GM21447 (cell line): ENCODE results near the gene UBE2O.
A peak's percentile ranks its signal among the peaks of the same experiment; 100 is the strongest.

Source experiments
- ATAC-seq: cut with Tn5 transposase; IDR thresholded peaks from one replicate; pipeline ENCODE4 v1.9.1; 2021; ENCODE audit not compliant: unreplicated experiment

Gene UBE2O

DNA sequence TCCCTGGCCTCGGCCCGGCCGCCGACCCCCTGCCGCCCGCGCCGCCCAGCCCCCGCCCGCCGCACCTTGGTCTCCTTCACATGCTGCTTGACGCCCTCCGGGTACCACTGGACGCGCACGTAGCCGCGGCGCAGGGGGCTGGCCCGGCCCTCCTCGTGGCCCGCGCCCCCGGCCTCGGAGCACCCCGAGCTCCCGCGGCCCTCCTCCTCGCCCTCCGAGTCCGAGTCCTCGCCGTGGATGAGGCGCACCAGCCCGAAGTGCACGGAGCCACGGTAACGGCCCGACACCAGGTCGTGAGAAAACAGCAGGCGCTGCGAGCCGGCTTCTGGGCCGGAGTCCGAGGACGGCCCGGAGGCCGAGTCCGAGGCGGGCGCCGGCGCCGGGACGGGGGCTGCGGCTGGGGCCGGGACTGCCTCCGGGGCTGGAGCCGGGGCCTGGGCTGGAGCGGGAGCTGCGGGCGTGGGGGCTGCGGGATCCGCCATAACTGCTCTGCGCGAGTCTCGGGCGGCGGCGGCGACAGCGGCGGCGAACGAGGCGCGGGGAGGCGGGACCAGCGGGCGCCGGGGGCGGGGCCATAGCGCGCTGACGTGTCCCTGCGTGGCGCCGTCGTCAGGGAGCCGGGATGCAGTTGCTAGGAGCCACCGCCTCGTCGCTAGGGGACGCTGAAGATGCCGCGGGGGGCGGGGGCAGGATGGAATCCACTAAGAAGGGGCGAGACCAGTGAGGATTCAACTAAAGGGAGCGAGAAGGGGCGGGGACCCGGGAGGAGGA lies at the start of gene UBE2O:
Gene UBE2O (minus strand): TSS at position 493 of the 771 bp plus-strand sequence. CDS start 11 bp downstream, at position 482.
- peak; percentile 78 for ATAC-seq

DNA sequence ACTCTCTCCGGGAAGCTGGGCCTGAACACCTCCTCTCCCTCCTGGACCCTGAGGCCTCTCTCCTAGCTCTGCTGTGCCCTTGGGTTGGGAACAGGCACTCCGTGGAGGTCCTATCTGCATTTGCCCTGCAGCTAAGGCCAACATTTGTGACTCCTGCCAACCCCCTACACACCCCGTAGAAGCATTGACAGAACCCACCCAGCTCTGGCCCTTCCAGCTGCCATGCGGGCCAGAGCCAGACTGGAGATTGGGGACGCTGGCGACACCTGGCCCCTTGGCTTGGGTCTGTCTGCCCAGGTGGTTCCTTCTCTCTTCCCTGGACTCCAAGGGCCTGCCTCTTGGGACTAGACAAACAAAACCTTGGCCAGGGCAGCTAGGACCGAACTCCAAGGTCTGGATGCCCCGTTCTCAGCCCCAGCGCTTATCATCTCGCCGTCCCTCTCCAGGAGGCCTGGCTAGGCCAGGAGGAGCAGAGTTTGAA lies 48.9 kb upstream of the UBE2O start:
- ATAC-seq = no peak

DNA sequence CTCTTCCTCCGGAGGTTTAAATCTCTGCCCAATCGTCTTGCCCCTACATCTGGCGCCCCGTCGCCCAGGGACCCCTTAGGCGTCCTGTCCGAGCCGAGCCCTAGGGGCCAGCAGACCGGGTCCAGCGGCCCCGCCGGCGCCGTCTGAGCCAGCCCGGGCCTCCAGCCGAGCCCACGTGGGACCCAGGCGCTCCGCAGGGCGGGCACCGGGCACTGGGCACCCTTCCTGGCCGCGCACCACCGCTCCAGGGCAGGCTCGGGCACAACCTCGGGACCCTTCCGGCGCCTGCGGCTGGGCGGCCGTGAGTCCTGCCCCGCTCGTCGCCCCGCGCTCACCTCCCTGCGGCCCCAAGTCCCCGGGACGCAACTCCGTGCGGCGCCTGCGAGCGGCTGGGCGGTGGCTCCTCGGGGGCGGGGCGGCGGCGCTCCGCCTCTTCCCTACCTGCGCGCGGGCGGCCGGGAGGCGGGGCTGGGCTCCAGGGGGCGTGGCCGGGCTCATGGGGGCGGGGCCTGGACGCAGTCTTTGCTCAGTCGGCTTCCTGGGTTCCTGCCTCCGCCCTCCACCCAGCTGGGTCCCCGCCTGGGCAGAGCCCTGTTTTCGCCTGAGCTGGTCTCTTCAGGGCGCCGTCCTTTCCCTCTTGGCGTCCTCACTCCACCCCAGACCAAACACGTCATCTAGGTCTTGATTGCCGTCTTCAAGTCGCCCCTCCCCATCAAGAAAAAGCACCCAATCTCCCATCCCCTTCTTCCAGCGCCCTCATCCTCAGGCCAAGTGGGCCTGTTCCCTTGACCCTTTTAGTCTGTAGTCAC lies 48.3 kb upstream of the UBE2O start, which contains the start of gene RHBDF2:
Gene RHBDF2 (minus strand): TSS at position 406 of the 809 bp plus-strand sequence. CDS start 19,899 bp downstream, outside the sequence.
- ATAC-seq = peak; percentile 59

DNA sequence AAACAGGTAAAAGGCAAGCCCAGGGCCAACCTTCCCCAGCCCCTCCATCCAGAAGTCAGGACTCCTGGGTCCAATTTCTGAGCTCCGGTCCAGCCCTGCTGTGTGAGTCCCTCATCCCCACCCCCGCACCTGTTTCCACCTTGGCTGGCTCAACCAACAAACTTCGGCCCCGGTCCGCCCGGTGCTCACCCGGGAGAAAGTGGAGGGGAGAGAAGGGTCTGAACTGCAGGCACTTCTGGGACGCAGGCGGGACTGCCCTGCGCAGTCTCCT lies 47.7 kb upstream of the UBE2O start:
- ATAC-seq = peak; percentile 3

DNA sequence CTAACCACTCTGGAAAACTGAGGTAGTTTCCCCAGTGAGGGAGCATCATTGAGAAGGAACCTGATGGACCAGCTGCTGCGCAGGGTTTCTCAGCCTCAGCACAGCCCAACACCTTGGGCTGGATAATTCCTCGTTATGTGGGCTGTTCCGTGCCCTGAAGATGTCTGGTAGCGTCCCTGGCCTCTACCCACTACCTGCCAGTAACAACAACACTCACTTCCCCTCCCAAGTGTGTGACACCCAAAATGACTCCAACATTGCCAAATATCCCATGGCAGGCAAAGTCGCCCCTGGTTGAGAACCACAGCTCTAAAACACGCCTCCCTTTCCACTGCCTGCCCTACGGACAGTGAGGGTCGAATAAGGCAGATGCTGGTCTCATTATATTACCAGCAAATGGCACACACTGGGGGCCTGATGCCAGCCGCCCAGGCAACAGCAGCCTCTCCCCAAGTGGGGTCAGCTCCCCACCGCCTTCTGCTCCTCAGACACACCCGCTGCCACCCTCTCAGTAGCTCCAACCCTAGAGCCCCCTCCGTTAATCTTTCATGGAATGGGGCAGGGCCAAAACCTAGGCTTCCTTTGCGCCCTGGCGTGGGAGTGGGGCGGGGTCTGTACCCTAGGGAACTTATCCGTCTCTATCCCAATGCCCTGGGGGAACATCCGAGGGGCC lies 47.3 kb upstream of the UBE2O start:
- ATAC-seq = peak; percentile 7

DNA sequence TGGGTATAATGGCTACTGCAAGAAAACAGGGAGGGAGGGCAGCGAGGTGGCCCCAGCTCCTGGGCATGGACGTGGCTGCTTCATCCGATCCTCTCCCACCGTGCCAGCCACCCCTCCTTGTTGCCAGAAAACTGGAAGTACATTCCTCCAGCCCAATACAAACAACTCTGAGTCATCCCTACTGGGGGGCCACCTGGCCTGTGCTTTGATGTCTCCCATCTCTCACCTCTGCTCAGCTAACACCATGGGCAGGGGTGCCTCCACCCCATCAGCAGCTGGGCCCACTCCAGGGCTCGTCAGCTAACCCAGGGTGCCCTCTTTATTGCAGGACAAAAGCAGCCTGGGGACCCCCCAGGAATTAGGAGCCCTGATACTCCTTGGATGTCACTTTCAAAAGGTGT lies 46.3 kb upstream of the UBE2O start:
- no peak for ATAC-seq

DNA sequence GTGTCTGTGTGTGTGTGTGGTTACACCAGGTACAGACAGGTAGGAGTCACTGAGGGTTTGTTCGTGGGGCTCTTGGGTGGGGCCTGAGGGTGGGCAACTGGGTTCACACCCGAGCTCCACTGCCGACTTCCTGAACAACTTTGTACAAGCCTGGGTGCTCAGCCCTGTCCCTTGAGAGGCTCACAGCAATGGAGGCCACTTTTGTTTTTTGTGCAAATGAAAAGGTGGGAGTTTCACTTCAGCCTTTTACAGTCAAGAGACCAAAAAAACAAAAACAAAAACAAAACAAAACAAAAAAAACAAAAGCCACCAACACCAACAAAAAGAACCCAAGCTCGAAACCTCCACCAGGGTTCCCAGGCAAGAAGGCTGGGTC lies 45.9 kb upstream of the UBE2O start:
- no peak for ATAC-seq

DNA sequence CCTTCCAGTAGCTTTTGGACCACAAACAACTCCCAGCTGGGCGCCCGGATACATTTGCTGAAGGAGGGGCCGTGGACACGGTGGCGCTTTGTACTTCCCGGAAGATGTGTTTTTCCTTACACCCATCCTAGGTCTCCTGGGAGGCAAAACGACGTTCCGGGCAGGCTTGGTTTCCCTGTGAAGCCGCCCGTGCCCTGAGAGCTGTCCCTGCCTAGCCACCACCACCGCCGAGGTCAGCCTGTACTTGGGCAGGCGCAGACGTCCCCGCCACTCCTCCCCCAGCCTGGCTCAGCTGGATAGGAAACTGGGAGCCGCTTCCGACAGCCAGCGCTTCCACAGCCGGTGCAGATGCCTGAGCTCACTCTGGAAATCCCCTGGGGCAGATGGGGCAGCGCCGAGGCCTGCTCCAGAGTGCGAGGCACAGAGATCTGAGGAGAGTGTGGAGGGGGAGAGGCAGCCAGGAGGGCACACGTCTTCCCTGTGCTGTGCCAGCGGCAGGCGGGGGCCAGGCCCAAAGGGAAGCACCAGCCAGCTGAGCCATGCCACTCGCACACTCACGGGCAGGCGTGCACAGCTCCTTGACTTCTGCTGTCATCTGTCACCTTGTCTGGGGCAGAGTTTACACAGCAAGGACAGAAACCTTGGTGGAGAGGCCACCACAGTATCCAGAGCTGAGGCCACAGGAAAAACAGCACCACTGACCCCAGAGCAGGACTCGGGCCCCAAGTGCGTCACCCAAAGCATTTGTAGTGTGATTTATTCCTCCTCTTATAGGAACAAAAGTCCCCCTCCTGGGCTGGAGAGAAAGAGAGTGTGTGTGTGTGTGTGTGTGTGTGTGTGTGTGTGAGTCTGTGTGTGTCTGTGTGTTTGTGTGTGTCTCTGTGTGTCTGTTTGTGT lies 45.3 kb upstream of the UBE2O start:
- ATAC-seq = no peak

DNA sequence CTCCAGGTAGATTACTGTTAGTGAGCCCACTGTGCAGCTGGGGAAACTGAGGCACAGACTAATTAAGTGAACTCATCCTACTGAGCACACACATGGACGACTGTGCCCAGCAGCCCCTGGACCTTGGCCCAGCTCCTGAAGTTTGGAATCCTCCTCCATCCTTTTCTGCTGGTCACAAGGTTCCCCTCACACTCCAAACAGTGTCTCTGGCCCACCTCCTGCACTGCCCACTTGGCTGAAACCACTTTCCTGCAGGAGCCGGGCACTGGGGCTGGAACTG lies 44.7 kb upstream of the UBE2O start:
- no peak for ATAC-seq

DNA sequence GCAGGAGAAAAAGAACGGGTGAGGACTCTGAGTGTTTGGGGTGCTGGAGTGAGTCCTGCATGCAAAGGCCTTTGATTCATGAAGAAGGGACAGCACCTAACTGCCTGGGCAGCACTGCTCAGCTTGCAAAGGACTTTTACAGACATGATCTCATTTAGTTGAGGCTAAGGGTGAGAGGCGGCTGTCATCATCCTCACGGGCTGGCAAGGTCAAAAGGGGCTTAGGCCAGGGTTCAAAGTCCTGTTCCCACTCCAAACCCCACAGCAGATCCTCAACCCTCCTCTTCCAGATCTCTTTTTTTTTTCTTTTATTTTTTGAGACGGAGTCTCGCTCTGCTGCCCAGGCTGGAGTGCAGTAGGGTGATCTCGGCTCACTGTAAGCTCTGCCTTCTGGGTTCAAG lies 43.5 kb upstream of the UBE2O start:
- no peak for ATAC-seq

DNA sequence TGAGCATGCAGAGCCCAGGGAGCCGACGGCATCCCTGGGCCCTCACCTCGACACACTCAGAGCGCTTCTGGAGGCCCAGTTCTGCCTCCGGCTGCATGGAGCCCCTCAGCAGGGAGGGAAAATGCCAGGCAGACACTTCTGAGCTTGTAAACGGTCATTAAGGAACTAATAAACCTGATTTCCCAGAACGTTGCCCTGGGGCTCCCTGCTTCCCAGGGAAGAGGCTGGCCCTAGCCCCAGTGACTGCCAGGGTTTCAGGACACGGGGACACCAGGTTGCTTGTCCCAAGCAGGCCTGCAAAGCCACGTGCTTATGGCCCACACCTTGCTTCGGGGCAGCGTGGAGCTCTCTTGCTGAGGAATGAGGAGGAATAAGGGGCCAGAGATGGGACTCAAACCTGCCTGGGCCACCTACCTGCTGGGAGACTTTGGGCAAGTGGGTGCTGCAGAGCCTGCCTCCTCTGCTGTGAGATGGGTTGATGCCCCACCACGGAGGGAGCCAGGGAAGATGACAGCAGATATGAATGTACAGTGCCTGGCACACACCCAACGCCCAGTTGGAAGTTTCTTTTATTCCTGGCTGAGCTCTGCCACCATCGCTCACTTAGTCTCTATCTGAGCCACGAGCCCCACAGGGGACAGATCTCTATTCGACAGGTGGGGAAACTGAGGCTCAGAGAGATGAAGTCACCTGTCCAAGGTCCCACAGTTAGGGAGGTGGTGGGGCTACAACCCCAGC lies 42.9 kb upstream of the UBE2O start:
- ATAC-seq = no peak

DNA sequence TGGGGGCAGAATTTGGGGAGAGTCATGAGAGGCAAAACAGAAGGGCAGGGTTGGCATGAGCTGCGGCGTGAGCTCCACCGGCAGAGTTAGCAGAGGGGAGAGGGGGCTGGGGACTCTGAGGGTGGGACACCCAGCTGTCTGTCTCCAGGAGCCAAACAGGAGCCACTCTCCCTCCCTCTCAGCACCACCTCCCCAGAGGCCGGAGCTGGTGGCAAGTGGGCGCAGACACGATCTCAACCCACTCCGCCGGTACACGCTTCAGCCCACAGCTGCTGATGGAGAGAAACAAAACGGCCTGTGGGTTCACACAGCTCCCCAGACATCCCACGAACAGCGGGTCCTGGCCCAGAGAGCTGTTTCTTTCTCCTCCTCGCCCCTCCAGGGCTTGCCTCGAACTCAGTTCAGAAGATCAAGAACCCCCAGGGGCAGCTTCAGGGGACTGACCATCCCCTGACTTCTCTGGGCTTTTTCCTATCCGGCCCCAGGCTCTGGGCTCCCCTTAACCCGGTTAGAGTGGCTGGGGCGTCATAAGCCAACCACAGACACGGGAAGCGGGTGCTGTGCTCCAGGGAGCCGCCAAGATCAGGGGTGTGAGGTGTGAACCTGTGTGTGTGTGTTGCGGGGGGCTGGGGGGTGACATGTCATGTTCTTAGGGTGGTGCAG lies 40.7 kb upstream of the UBE2O start:
- no peak for ATAC-seq

DNA sequence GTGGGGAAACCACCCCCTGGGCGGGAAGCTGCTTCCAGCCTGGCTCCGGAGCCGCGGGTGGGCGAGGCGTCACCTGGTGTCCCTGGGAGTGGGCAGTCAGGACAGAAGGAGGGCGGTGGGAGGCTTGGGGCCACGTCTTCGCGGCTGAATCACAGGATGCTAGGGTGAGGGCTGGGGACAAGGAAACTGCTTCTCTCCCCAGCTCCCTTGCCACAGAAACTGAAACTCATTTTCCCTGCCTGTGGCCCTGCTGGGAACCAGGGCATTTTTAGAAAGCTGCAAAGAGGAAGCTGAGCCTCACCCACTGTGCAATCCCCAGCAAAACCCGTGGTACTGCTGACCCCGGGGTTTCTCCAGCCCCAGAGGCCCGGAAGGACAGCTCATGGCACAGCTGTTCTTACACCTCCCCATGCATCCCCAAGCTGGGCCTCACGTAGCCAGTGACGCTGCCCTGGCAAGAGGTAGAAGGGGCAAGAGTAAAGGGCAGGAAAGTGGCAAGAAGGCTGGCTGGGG lies 40.1 kb upstream of the UBE2O start:
- peak; percentile 39 for ATAC-seq

DNA sequence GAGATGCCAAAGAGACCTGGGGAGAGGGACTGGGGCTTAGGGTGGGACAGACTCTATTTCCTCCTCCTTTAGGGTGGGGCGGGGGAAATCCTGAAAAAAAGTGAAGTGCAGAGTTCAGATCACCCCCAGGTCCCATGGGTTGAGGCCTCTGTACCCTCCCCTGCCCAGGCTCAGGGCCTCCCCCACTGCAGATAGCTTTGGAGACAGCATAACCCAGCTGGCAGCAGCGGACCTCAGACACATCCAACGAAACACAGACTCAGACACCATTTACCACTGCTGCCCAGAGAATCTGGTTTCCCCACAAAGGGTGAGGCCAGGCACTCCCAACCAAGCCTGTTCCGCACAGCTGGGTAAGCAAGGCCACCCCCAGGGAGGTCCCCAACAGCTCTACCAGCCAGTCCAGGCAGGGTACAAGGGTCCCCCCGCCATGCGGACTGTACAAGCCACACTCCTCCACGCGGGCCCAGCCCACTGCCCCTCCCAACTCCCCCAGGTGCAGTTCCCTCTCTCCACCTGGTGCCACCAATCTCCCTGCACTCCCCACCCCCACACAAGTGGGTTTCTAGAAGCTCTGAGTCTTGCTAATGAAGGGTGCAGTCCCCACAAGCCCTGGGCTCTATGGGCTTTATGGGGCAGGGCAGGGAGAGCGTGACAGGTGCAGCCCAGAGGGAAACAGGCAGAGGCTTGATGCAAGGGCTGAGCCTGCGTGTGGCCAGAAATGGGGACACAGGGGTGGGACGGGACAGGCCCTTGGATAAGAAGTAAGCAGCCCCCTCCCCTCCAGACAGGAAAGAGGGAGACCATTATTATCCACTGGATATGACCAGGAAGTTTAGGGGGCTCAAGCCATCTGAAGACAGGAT lies 39.4 kb upstream of the UBE2O start:
- peak; percentile 43 for ATAC-seq

DNA sequence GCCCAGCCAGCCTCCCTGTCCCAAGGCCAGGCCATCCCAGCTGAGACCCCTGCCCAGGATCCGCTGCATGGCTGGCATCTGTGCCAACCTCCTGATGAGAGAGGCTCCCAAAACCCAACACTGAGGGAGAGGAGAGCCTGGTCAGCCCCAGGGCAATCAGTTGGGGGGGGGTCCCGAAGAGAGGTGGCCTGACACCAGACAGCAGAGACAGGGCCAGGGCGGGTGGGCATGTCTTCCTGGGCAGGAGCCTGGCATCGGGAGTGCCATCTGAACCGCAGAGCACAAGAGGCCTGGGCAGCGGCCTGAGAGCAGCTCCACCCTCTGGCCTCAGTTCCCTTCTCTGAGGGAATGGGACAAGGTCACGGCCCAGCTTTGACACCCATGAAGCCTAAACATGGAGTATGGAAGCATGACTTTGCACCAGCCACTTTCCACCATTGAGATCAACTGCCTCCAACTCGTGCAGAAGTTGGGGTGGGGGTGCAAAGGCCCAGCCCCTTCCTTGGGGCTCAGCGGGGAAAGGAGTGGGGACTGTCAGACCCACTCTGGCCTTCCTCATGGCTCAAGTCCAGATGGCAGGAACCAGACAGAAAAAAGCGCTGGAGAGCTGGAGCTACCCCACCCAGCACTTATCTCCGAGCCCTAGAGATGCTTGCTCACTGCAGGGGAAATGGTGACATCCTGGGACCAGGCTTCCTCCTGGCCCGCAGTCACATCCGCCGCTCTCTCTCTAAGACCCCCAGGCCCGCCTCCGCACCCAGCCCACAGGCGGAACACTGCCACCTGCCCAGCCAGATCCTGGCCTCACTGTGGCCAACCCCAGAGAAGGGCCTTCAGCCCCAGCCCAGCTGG lies 38.5 kb upstream of the UBE2O start:
- peak; percentile 12 for ATAC-seq

DNA sequence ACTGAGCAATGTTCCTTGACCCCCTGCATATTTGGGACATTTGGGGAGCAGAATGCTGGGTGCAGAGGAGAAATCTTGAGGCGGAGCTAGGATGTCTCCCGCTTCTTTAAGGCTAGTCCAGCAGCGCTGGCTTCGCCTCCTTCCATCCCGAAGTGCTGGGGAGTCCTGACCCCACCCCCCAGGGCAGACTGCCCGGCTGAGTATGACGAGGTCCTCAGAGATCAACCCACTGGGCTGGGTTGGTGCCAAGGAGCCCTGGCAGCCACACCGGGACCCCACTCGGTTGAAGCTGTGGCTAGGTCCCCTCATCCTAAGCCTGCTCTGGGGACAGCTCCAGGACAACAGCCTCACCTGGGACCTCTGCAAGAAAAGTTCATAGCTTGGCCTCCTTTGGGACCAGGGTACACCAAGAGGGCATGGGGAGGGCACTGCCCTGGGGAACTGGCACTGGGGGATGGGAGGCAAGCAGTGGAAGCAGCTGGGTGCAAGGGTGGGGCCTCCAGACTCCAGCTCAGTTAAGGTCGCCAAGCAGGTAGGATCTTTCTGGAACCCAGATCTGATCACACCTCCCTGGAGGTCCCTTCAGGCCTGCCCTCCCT lies 37.3 kb upstream of the UBE2O start:
- ATAC-seq = no peak

DNA sequence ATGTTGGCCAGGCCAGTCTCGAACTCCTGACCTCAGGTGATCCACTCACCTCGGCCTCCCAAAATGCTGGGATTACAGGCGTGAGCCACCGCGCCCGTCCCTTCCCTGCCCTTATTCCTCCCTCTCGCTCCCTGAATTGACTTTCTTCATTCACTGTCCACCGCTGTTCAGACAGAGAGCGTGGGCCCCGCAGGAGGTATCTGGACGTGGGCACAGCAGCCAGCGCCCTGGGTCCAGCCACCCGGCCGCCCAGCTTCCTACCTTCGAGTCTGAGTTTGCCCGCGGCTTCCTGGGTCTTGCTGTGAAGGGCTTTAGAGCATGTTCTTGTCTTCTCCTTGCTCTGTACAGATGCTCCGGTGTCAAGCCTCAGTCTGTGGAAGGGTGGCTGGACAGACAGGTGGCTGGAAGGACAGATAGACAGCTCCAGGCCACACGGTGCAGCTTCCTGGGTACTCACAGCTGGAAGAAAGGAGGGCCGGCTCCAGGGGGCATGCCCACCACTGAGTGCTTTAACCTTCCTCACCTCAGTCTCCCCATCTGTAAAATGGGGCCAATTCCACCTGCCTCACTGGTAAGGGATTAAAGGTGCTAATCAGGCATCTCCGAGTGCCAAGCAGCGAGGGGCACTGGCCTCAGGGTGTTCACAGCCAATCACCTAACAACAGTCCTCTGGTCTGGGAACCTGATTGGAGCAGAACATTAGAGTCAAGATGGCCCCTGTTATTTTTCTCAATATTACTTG lies 34.7 kb upstream of the UBE2O start:
- ATAC-seq = no peak
